ENCODE data around the gene U2SURP.

- TF ChIP-seq, protein P1, sequence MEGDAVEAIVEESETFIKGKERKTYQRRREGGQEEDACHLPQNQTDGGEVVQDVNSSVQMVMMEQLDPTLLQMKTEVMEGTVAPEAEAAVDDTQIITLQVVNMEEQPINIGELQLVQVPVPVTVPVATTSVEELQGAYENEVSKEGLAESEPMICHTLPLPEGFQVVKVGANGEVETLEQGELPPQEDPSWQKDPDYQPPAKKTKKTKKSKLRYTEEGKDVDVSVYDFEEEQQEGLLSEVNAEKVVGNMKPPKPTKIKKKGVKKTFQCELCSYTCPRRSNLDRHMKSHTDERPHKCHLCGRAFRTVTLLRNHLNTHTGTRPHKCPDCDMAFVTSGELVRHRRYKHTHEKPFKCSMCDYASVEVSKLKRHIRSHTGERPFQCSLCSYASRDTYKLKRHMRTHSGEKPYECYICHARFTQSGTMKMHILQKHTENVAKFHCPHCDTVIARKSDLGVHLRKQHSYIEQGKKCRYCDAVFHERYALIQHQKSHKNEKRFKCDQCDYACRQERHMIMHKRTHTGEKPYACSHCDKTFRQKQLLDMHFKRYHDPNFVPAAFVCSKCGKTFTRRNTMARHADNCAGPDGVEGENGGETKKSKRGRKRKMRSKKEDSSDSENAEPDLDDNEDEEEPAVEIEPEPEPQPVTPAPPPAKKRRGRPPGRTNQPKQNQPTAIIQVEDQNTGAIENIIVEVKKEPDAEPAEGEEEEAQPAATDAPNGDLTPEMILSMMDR (IDR thresholded peaks at IDR 0.05; ENCODE audit: insufficient read depth, low read length) = no peak
- TF ChIP-seq POLR2AphosphoS5 (IDR thresholded peaks at IDR 0.05; ENCODE audit: low read depth) = no peak
- TF ChIP-seq, protein P2, sequence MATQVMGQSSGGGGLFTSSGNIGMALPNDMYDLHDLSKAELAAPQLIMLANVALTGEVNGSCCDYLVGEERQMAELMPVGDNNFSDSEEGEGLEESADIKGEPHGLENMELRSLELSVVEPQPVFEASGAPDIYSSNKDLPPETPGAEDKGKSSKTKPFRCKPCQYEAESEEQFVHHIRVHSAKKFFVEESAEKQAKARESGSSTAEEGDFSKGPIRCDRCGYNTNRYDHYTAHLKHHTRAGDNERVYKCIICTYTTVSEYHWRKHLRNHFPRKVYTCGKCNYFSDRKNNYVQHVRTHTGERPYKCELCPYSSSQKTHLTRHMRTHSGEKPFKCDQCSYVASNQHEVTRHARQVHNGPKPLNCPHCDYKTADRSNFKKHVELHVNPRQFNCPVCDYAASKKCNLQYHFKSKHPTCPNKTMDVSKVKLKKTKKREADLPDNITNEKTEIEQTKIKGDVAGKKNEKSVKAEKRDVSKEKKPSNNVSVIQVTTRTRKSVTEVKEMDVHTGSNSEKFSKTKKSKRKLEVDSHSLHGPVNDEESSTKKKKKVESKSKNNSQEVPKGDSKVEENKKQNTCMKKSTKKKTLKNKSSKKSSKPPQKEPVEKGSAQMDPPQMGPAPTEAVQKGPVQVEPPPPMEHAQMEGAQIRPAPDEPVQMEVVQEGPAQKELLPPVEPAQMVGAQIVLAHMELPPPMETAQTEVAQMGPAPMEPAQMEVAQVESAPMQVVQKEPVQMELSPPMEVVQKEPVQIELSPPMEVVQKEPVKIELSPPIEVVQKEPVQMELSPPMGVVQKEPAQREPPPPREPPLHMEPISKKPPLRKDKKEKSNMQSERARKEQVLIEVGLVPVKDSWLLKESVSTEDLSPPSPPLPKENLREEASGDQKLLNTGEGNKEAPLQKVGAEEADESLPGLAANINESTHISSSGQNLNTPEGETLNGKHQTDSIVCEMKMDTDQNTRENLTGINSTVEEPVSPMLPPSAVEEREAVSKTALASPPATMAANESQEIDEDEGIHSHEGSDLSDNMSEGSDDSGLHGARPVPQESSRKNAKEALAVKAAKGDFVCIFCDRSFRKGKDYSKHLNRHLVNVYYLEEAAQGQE (IDR thresholded peaks at IDR 0.05; ENCODE audit: insufficient replicate concordance, low read depth) = no peak
Observed at GRCh38 chr3:143100451-143100850, 99.1 kb downstream of the U2SURP start.
